ENCODE measurements around the gene SLC27A6. TPM values are rescaled to one million over a fixed set of nuclear protein-coding genes. Genes with fewer than 3 reads are reported as not detected.

Gene SLC27A6
- total RNA-seq, 1 experiment from 2014 or later = 7.9 TPM

- no peak for TF ChIP-seq POLR2AphosphoS5 (IDR thresholded peaks at IDR 0.05; ENCODE audit: low read depth, low read length)
- no peak for TF ChIP-seq CBX3 (IDR thresholded peaks at IDR 0.05; ENCODE audit: low read depth)
- TF ChIP-seq REST (IDR thresholded peaks at IDR 0.05; ENCODE audit: low read depth) = no peak
- no peak for TF ChIP-seq POLR2A (IDR thresholded peaks at IDR 0.05; ENCODE audit: borderline replicate concordance, extremely low read depth, insufficient read depth, insufficient read length)
- TF ChIP-seq TCF7L2 (IDR thresholded peaks at IDR 0.05; ENCODE audit: borderline replicate concordance, extremely low read depth, insufficient read depth, insufficient read length) = no peak
- TF ChIP-seq JUND (IDR thresholded peaks at IDR 0.05) = no peak
- TF ChIP-seq SRF (IDR thresholded peaks at IDR 0.05; ENCODE audit: low read depth) = no peak
- no peak for TF ChIP-seq EZH2 (IDR thresholded peaks at IDR 0.05)
- no peak for TF ChIP-seq SIN3A (IDR thresholded peaks at IDR 0.05; ENCODE audit: low read depth)
- no peak overlapping the region for H3K9ac ChIP-seq (ENCODE audit: low read length)
- intact Hi-C loops (cut with micrococcal nuclease) = no loop called here
- CTCF ChIA-PET = no interaction called here
- no peak overlapping the region for H3K4me3 ChIP-seq (replicated peaks in 1 of 2; ENCODE audit: low read depth in 1 of 2, low read length in 2 of 2)
- no peak overlapping the region for H2AFZ ChIP-seq (ENCODE audit: low read depth, low read length, poor library complexity, severe bottlenecking)
- POLR2A ChIA-PET = no interaction called here
- ATAC-seq = no peak
- no peaks in the 10 kb centered on the region for H3K79me2 ChIP-seq (ENCODE audit: insufficient read depth, low read length)
- RAD21 ChIA-PET (ENCODE audit: low non-redundant PET in 1 of 2, low total read pairs in 2 of 2, uncharacterized antibody in 2 of 2, unreplicated experiment in 2 of 2) = no interaction called here
- no peak for DNase-seq (ENCODE audit: low read depth, low spot score)
- no peaks in the 10 kb centered on the region for H3K9me2 ChIP-seq (ENCODE audit: insufficient read depth)
- no peak overlapping the region for H3K4me2 ChIP-seq (ENCODE audit: low read length)
- no peaks in the 10 kb centered on the region for H3K27me3 ChIP-seq (ENCODE audit: insufficient read depth, low read length)
- H4K20me1 ChIP-seq (ENCODE audit: insufficient read depth) = no peaks in the 10 kb centered on the region
- H3K27ac ChIP-seq (ENCODE audit: low read depth, low read length) = no peak overlapping the region
- no TSS peak for BruUV-seq (replicated peaks)
- no peaks in the 10 kb centered on the region for H3K36me3 ChIP-seq (ENCODE audit: control insufficient read depth in 1 of 2, insufficient read depth in 2 of 2, low read length in 2 of 2)
- H3K9me3 ChIP-seq (ENCODE audit: control insufficient read depth in 1 of 2, insufficient read depth in 1 of 2, low read depth in 1 of 2, low read length in 2 of 2) = no peaks in the 10 kb centered on the region
- no peaks in the 10 kb centered on the region for H3K4me1 ChIP-seq (ENCODE audit: control insufficient read depth in 1 of 2, insufficient read depth in 2 of 2, low read length in 2 of 2)
Observed at GRCh38 chr5:129019401-129019908, 54.2 kb downstream of the SLC27A6 start.
